OCI-LY1 (cell line): ENCODE results near the gene ERCC1.

ENCODE experiments used
- H2AFZ ChIP-seq: fragments of 200-600 bp; sonication (generic), shearing (Covaris generic); 2 replicates; pipeline ENCODE4 v1.6.0; 2014; ENCODE audit warnings: antibody characterized with exemption, mild to moderate bottlenecking, low read length
- H3F3A ChIP-seq: fragments of 200-600 bp; sonication (generic), shearing (Covaris generic); 2 replicates; pipeline ENCODE4 v1.6.0; 2014; ENCODE audit warnings: mild to moderate bottlenecking, antibody characterized with exemption, low read length, moderate library complexity; ENCODE audit not compliant: insufficient read depth
- H3K27ac ChIP-seq: fragments of 200-600 bp; sonication (generic); 2 replicates; pipeline ENCODE4 v1.5.1; 2014; ENCODE audit warnings: low read length, mixed run types, mild to moderate bottlenecking, low read depth; ENCODE audit not compliant: poor library complexity, severe bottlenecking
- H3K27me3 ChIP-seq: fragments of 200-600 bp; sonication (generic); 2 replicates; pipeline ENCODE4 v1.6.0; 2014; ENCODE audit warnings: antibody characterized with exemption, mild to moderate bottlenecking, low read length, moderate library complexity; ENCODE audit not compliant: insufficient read depth
- H3K36me3 ChIP-seq: fragments of 200-600 bp; sonication (generic); 2 replicates; pipeline ENCODE4 v1.6.1; 2014; ENCODE audit warnings: mild to moderate bottlenecking, antibody characterized with exemption, low read length, moderate library complexity, mixed read lengths; ENCODE audit not compliant: insufficient read depth
- H3K4me1 ChIP-seq: fragments of 200-600 bp; sonication (generic); 2 replicates; pipeline ENCODE4 v1.5.1; 2014; ENCODE audit warnings: mild to moderate bottlenecking, low read length, moderate library complexity; ENCODE audit not compliant: insufficient read depth, severe bottlenecking
- H3K4me2 ChIP-seq: fragments of 200-600 bp; sonication (generic), shearing (Covaris generic); 2 replicates; pipeline ENCODE4 v1.6.1; 2014; ENCODE audit warnings: low read length
- H3K4me3 ChIP-seq: fragments of 200-600 bp; sonication (generic); 2 replicates; pipeline ENCODE4 v1.5.1; 2014; ENCODE audit warnings: low read length, low read depth, mild to moderate bottlenecking, mixed read lengths; ENCODE audit not compliant: poor library complexity, severe bottlenecking
- H3K79me2 ChIP-seq: fragments of 200-600 bp; shearing (Covaris generic); 2 replicates; pipeline ENCODE4 v1.6.1; 2016; ENCODE audit warnings: mixed run types, low read length, mixed read lengths; ENCODE audit not compliant: insufficient read depth
- H3K9ac ChIP-seq: fragments of 200-600 bp; sonication (generic), shearing (Covaris generic); 2 replicates; pipeline ENCODE4 v1.6.1; 2014; ENCODE audit warnings: mild to moderate bottlenecking, low read length, mixed read lengths
- H3K9me2 ChIP-seq: fragments of 200-600 bp; sonication (generic), shearing (Covaris generic); 2 replicates; pipeline ENCODE4 v1.6.1; 2014; ENCODE audit warnings: low read depth, mild to moderate bottlenecking, low read length, mixed read lengths
- H3K9me3 ChIP-seq: fragments of 200-600 bp; shearing (Covaris generic); 2 replicates; pipeline ENCODE4 v1.6.1; 2014; ENCODE audit warnings: low read length, mixed read lengths
- H4K20me1 ChIP-seq: fragments of 200-600 bp; sonication (generic), shearing (Covaris generic); 2 replicates; pipeline ENCODE4 v1.6.0; 2016; ENCODE audit warnings: mild to moderate bottlenecking, low read length; ENCODE audit not compliant: insufficient read depth
- EZH2 ChIP-seq: fragments of 200-600 bp; sonication (generic), shearing (Covaris generic); IDR thresholded peaks from 2 replicates; pipeline ENCODE4 v1.8.0; 2017; ENCODE audit warnings: borderline replicate concordance, mixed run types, mild to moderate bottlenecking, antibody characterized with exemption, low read length, moderate library complexity, mixed read lengths
- TF ChIP-seq, protein P1 (sequence below): fragments of 200-600 bp; sonication (generic), shearing (Covaris generic); IDR thresholded peaks from 2 replicates; pipeline ENCODE4 v1.5.1; 2017; ENCODE audit warnings: mild to moderate bottlenecking, antibody characterized with exemption, low read length, moderate library complexity, mixed read lengths

Gene ERCC1

DNA sequence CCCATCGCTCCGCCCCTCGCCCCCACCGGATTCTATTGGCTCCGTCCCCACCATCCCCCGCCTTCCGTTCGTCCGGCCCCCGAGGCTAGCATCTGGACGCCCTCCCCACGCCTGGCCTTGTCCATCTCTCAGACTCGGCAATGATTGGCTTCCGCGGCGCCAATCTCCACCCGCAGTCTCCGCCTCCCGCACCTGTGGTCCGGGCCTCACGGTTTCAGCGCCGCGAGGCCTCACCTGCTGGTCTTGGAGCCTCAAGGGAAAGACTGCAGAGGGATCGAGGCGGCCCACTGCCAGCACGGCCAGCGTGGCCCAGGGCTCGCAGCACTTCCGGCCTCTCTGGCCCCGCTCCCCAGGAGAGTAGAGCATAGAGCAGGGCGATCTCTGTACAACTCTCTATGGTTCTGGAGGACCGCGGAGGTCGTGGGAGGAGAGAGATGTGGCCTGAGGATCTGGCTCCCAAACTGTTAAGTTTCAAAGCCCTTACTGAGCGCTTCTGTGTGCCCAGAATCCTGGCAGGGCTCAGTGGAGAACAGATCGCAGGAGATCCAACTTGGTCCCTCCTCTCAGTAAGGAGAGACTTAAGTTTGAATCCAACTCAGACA, at the start of gene ERCC1:
Gene ERCC1, minus strand, starts transcription at position 329 of the 602 bp plus-strand sequence. CDS start 543 bp downstream, outside the sequence.
- Histone ChIP-seq H3F3A (no peaks in the 10 kb centered on the region), H3K27me3 (0 out of 2 replicates have a peak, but pooled peaks cover 4% of the 10 kb centered on the region), H3K9me2 (no peaks in the 10 kb centered on the region), H3K9me3 (no peaks in the 10 kb centered on the region), H3K4me2 (peak within 1 kb of the TSS; percentile 97), H3K4me1 (peaks cover 55% of the 10 kb centered on the region), H2AFZ (no peak within 1 kb of the TSS), H3K4me3 (peak within 1 kb of the TSS; percentile 84), H3K36me3 (peaks cover 6% of the 10 kb centered on the region; the same call in 1 of the 2 replicates), H3K9ac (peak within 1 kb of the TSS; percentile 87), H4K20me1 (no peaks in the 10 kb centered on the region), H3K27ac (peak within 1 kb of the TSS; percentile 26), H3K79me2 (no peaks in the 10 kb centered on the region)
- TF ChIP-seq, protein P1, sequence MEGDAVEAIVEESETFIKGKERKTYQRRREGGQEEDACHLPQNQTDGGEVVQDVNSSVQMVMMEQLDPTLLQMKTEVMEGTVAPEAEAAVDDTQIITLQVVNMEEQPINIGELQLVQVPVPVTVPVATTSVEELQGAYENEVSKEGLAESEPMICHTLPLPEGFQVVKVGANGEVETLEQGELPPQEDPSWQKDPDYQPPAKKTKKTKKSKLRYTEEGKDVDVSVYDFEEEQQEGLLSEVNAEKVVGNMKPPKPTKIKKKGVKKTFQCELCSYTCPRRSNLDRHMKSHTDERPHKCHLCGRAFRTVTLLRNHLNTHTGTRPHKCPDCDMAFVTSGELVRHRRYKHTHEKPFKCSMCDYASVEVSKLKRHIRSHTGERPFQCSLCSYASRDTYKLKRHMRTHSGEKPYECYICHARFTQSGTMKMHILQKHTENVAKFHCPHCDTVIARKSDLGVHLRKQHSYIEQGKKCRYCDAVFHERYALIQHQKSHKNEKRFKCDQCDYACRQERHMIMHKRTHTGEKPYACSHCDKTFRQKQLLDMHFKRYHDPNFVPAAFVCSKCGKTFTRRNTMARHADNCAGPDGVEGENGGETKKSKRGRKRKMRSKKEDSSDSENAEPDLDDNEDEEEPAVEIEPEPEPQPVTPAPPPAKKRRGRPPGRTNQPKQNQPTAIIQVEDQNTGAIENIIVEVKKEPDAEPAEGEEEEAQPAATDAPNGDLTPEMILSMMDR: no peak
- no peak for TF ChIP-seq EZH2

DNA sequence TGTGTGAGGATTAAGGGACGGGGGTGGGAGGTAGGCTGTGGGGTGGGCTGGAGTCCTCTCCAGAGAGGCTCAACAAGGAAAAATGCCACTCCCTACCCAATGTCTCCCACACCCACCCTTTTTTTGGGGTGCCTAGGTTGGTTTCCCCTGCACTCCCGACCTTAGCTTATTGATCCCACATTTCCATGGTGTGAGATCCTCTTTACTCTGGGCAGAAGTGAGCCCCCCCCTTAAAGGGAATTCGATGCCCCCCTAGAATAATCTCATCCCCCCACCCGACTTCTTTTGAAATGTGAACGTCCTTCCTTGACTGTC, 49.6 kb upstream of the ERCC1 start:
- no peak overlapping the region for H3K9ac ChIP-seq
- no peak overlapping the region for H3K27ac ChIP-seq
- no peaks in the 10 kb centered on the region for H3K9me2 ChIP-seq
- no peaks in the 10 kb centered on the region for H3K79me2 ChIP-seq
- TF ChIP-seq EZH2: no peak
- TF ChIP-seq, protein P1: no peak
- no peak overlapping the region for H3K4me2 ChIP-seq
- H3K27me3 ChIP-seq: peaks cover 8% of the 10 kb centered on the region
- H3K36me3 ChIP-seq: no peaks in the 10 kb centered on the region
- no peaks in the 10 kb centered on the region for H3F3A ChIP-seq
- peaks cover 29% of the 10 kb centered on the region for H3K4me1 ChIP-seq
- no peak overlapping the region for H3K4me3 ChIP-seq
- H3K9me3 ChIP-seq: no peaks in the 10 kb centered on the region
- H2AFZ ChIP-seq: no peak overlapping the region
- H4K20me1 ChIP-seq: no peaks in the 10 kb centered on the region

DNA sequence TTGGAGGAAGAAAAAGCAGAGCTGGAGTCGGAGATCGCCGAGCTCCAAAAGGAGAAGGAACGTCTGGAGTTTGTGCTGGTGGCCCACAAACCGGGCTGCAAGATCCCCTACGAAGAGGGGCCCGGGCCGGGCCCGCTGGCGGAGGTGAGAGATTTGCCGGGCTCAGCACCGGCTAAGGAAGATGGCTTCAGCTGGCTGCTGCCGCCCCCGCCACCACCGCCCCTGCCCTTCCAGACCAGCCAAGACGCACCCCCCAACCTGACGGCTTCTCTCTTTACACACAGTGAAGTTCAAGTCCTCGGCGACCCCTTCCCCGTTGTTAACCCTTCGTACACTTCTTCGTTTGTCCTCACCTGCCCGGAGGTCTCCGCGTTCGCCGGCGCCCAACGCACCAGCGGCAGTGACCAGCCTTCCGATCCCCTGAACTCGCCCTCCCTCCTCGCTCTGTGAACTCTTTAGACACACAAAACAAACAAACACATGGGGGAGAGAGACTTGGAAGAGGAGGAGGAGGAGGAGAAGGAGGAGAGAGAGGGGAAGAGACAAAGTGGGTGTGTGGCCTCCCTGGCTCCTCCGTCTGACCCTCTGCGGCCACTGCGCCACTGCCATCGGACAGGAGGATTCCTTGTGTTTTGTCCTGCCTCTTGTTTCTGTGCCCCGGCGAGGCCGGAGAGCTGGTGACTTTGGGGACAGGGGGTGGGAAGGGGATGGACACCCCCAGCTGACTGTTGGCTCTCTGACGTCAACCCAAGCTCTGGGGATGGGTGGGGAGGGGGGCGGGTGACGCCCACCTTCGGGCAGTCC, 49.0 kb upstream of the ERCC1 start:
- TF ChIP-seq EZH2: no peak
- TF ChIP-seq, protein P1: no peak
- H4K20me1 ChIP-seq: no peaks in the 10 kb centered on the region
- H3K4me1 ChIP-seq: peaks cover 29% of the 10 kb centered on the region
- no peaks in the 10 kb centered on the region for H3K9me3 ChIP-seq
- H2AFZ ChIP-seq: no peak overlapping the region
- no peaks in the 10 kb centered on the region for H3K36me3 ChIP-seq
- H3K79me2 ChIP-seq: no peaks in the 10 kb centered on the region
- no peaks in the 10 kb centered on the region for H3F3A ChIP-seq
- H3K27me3 ChIP-seq: peaks cover 8% of the 10 kb centered on the region
- no peak overlapping the region for H3K9ac ChIP-seq
- no peak overlapping the region for H3K4me2 ChIP-seq
- no peak overlapping the region for H3K27ac ChIP-seq
- H3K9me2 ChIP-seq: no peaks in the 10 kb centered on the region
- H3K4me3 ChIP-seq: no peak overlapping the region
